Cerebellar nuclear complex (tissue), 1 donor: ENCODE data around the gene SYMPK.

Experiments used
- DNase-seq, 2 experiments: peaks; one replicate each; lab custom pipeline; 2025; lab: John Stamatoyannopoulos, UW

Gene SYMPK

GRCh38 chr19:45866400-45867176 is 3.6 kb upstream of the SYMPK start:
- DNase-seq, result no peak

- DNase-seq, result no peak
Measured at GRCh38 chr19:45865269-45865948, 2.5 kb upstream of the SYMPK start.

DNA sequence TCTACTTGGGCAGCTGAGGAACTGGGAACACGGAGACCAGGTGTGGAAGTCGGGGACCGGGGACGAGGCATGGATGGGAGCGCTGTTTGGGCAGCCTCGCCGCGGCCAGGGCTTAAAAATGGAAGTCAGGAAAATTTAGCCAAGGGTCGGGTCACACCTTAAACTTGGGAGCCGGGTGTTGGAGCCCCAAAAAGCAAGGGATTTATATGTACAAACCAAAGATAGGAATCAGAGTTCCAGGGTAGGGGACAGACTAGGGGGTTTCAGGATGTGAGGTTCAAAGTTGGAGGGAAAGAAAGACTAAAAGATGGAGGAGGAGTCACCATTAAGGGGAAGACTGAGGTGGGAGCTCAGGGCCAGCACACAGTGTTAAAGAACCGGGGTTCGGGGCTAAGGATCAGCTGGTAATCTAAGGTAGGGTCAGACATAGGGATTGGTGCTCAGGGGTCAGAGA is 1.7 kb upstream of the SYMPK start:
- DNase-seq, result no peak

DNA sequence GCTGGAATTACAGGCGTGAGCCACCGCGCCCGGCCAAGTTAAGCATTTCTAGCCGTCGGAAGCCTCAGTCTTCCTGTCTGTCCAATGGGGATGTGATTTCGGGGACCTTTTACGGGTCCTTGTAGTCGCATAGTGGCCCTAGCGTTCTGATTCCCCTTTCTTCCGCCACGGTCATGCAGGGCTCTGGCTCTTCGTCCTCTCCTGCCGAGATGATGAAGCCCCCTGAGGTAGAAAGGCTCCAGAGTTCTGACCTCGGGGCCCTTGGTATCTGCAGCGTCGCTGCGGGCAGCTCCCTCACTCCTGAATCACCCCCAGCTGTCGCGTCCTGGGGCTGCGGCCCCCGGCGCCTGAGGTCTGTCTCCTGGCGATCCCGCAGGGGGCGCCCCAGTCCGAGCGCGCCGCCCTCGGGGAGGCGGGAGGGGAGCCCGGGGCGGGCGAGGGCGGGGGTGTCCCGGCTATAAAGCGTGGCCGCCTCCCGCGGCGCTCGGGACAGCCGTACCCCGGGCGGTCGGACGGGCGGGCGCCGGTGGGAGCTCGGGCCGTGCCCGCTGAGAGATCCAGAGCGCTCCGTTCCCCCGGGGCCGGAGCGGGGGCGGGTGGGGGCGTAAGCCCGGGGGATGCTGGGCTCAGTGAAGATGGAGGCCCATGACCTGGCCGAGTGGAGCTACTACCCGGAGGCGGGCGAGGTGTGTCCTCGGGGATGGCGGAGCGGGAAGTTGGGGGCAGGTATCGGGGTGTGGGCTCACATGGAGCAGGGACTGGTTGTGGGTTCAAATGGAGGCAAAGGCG is 1.1 kb upstream of the SYMPK start, which contains the start of gene FOXA3:
FOXA3 (plus strand) TSS at position 487 of the 789 bp plus-strand sequence; CDS start at position 618, 131 bp downstream.
- DNase-seq, result no peak

GRCh38 chr19:45863335-45863839 is 440 bp upstream of the SYMPK start:
- no peak for DNase-seq

- no peak for DNase-seq
Measured at GRCh38 chr19:45862271-45862563, 730 bp downstream of the SYMPK start.

- DNase-seq, result no peak
Measured at GRCh38 chr19:45860359-45861259, 2.3 kb downstream of the SYMPK start.

GRCh38 chr19:45854167-45854778 is 8.7 kb downstream of the SYMPK start:
- no peak for DNase-seq

GRCh38 chr19:45852983-45853382 is 10.0 kb downstream of the SYMPK start:
- DNase-seq, result no peak

DNA sequence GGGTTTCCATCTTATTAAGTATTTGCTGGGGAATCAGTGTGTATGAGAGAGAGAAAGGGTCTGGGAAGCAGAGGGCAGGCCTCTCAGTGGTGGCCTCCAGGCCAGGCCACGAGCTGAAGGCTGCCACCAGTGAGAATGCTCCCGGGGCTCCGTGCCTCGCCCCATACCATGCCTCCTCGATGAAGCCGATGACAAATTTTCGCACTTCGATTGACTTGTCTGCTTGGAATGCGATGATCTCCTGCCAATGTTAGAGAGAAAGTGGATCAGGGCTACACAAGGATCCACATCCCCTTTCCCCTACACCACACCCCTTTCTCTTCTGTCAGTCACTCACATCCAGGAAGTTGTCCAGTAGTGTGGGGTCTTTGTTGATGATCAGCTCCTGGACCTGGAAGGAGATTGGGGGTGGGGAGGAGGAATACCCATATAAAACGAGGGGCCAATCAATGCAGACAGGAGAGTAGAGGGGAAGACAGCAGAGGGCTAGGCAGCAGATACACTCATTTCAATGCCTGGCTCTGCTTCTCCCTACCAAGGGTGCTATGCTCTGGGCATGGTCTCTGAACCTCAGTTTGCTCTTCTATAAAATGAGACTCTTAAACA is 10.7 kb downstream of the SYMPK start:
- DNase-seq, result no peak

DNA sequence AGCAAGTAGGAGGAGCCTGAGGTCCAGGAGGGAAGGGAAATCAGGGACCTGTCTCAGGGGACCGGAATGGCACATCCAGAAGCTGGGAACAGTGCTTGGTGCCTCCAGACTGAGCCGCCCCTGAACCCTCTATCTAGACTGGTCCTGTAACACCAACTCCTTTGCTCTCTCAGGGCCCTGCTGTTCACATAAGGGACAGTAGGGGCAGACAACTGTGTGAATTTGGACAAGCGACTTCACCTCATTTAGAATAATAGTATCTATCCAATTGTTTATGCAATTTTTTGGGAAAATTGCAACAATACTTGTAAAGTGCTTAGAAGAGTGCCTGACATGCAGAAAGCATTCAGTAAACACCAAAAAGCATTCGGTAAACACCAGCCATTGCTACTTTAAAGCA is 14.0 kb downstream of the SYMPK start:
- DNase-seq, result no peak

DNA sequence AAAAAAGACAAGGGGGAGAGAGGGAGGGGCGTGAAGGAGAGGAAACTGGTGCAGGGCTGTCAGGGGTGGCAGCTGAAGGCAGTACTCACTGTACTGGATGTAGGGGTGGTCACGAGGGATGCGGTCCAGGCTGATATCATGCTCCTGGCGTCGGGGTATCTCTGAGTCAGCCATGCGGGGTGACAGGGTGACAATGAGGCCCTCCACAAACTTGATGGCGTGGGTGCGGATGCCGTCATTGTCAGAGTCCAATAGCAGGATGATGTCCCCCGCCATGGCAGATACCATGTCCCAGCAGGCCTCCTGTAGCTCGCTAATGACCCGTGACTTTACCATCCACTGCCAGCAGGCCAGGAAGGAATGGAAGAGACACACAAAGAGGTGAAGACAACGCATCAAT is 15.3 kb downstream of the SYMPK start:
- DNase-seq, result no peak

GRCh38 chr19:45842198-45842597 is 20.7 kb downstream of the SYMPK start:
- DNase-seq, result no peak

GRCh38 chr19:45834970-45835369 is 28.0 kb downstream of the SYMPK start:
- DNase-seq, result no peak

DNA sequence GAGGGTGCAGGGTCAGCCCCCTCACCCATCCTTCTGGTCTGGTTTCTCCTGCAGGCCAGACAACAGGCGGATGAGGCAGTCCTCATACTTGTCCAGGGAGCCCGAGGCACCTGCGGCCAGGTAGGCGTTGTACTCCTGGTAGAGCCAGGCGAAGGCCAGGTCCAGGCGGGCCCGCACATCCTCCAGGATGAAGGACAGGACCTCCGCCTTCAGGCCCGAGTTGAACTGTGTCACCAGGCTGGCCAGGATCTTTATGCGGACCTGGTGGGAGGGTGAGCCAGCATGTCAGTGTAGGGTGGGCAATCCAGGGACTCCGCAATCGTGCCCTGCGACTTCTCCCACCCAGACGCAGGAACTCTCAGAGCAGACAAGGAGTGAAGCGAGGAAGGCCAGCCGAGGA is 34.0 kb downstream of the SYMPK start:
- DNase-seq, result no peak

- DNase-seq, result no peak
Measured at GRCh38 chr19:45828523-45828922, 34.4 kb downstream of the SYMPK start.

- no peak for DNase-seq
Measured at GRCh38 chr19:45827459-45828093, 35.4 kb downstream of the SYMPK start.

DNA sequence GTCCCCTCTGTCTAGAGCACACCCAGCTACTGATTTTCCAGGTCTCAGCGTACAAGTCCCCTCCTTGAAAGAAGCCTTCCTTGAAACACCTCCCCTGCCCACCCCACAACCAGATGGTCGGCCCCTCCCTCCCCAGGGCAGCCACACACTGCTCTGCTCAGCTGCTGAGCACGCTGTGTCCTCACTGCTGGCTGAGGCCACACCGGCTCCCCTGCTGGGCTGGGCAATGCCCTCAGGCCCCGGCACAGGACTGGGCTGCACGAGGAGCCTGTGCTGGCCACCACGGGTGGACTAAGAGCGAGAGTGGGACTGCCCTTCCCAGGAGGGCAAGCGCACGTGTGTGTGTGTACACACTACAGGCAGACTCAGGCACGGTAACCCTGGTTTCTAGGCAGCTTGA is 36.0 kb downstream of the SYMPK start:
- DNase-seq, result no peak

GRCh38 chr19:45825917-45826893 is 36.7 kb downstream of the SYMPK start:
- DNase-seq, result no peak
